Ascending aorta (tissue), 2 donors: ENCODE results near the gene LRRC8C. TPM values are rescaled to one million over a fixed set of nuclear protein-coding genes. Genes with fewer than 3 reads are reported as not detected.

ENCODE experiments used
- DNase-seq, 2 donors: peaks; one replicate each; pipeline ENCODE4 v3.0.0-alpha.2; 2019; ENCODE audit warnings: low spot score in 2 of 2
- H3K27ac ChIP-seq, 2 donors: fragments of 200-600 bp; sonication (generic); one replicate each; pipeline ENCODE4 v1.5.1; 2016 to 2017; ENCODE audit warnings: mild to moderate bottlenecking in 1 of 2
- H3K27me3 ChIP-seq: fragments of 200-600 bp; sonication (generic); one replicate; pipeline ENCODE4 v1.5.1; 2017
- H3K36me3 ChIP-seq, 2 donors: fragments of 200-600 bp; sonication (generic); one replicate each; pipeline ENCODE4 v1.5.1; 2016
- H3K4me1 ChIP-seq, 2 donors: fragments of 200-600 bp; sonication (generic); one replicate each; pipeline ENCODE4 v1.5.1; 2016 to 2017; ENCODE audit warnings: mild to moderate bottlenecking in 1 of 2
- H3K4me3 ChIP-seq, 2 donors: fragments of 200-600 bp; sonication (generic); one replicate each; pipeline ENCODE4 v1.5.1; 2016 to 2017; ENCODE audit warnings: mild to moderate bottlenecking in 1 of 2
- H3K9me3 ChIP-seq, 2 donors: fragments of 200-600 bp; sonication (generic); one replicate each; pipeline ENCODE4 v1.5.1; 2016
- intact Hi-C: fragments of 100-400 bp; cut with DNase I; formaldehyde crosslinking; loops from one replicate; pipeline ENCODE4 v1.15.1; 2023
- total RNA-seq: library from RNA; depleted of rRNA; stranded (reverse); fragments of >200 nt; gene quantifications from one replicate; pipeline ENCODE4 v1.1.0, GENCODE V29; 2016
- TF ChIP-seq, protein P1 (sequence below), 3 experiments: fragments of 200-600 bp in 2 of 3; fragments of 450-650 bp in 1 of 3; sonication (generic) in 2 of 3; IDR thresholded peaks; one replicate each; pipeline ENCODE4 v1.5.1; 2016 to 2019; ENCODE audit warnings: antibody characterized with exemption in 3 of 3, mild to moderate bottlenecking in 1 of 3, moderate library complexity in 1 of 3

Gene LRRC8C
- total RNA-seq, 1 donor from 2014 or later = 7.5 TPM

- Histone ChIP-seq H3K4me1 (no peaks in the 10 kb centered on the region), H3K27ac (no peak overlapping the region), H3K4me3 (no peak overlapping the region), H3K27me3 (no peaks in the 10 kb centered on the region), H3K36me3 (no peaks in the 10 kb centered on the region), H3K9me3 (no peaks in the 10 kb centered on the region)
- intact Hi-C loops = no loop called here
- TF ChIP-seq, protein P1, sequence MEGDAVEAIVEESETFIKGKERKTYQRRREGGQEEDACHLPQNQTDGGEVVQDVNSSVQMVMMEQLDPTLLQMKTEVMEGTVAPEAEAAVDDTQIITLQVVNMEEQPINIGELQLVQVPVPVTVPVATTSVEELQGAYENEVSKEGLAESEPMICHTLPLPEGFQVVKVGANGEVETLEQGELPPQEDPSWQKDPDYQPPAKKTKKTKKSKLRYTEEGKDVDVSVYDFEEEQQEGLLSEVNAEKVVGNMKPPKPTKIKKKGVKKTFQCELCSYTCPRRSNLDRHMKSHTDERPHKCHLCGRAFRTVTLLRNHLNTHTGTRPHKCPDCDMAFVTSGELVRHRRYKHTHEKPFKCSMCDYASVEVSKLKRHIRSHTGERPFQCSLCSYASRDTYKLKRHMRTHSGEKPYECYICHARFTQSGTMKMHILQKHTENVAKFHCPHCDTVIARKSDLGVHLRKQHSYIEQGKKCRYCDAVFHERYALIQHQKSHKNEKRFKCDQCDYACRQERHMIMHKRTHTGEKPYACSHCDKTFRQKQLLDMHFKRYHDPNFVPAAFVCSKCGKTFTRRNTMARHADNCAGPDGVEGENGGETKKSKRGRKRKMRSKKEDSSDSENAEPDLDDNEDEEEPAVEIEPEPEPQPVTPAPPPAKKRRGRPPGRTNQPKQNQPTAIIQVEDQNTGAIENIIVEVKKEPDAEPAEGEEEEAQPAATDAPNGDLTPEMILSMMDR (IDR thresholded peaks at IDR 0.05) = no peak
- DNase-seq = no peak
Observed at GRCh38 chr1:89687254-89687653, 54.3 kb downstream of the LRRC8C start.

DNA sequence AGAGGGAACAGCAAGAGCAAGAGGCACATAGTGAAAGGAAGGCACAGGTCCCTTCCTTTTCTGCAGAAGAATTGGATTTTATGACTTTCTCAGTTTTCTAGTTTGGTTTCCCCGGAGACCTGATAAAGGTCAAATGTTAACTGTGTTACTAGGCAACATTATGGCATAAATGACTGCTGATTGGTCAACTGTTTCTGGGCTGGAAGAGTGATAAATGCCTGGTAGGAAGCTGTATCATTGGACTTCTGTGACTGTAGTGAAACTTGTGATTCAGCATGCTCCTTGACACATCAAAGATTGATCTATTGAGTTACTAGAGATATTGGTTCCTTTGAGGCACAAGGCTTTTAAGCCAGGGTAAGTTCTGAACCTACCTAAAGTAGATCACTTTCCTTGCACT, 55.7 kb downstream of the LRRC8C start:
- H3K36me3 ChIP-seq = no peaks in the 10 kb centered on the region
- TF ChIP-seq, protein P1 (IDR thresholded peaks at IDR 0.05) = no peak

DNA sequence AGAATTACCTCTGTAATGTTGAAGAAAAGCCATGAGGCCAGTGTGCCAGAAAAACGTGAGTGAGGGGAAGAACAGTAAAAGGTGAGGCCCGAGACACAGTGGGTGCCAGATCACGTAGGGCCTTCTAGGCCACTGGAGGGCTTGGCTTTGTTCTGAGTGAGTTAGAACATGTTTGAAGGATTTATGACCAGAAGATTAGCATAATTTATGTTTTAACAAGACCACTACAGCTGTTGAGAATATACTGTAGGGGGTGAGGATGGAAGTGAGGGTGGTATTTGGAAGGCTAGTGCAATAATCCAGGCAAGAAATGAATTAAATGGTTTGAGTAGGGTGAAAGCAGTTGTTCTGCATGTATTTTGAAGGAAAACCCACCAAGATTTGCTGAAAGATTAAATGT, 56.3 kb downstream of the LRRC8C start:
- intact Hi-C loops = no loop called here
- no peak overlapping the region for H3K27ac ChIP-seq
- no peaks in the 10 kb centered on the region for H3K4me1 ChIP-seq
- no peaks in the 10 kb centered on the region for H3K9me3 ChIP-seq
- H3K4me3 ChIP-seq = no peak overlapping the region
- TF ChIP-seq, protein P1 (IDR thresholded peaks at IDR 0.05) = no peak
- DNase-seq = no peak
- no peaks in the 10 kb centered on the region for H3K27me3 ChIP-seq
- H3K36me3 ChIP-seq = no peaks in the 10 kb centered on the region

More for the DNA sequence above, 55.7 kb downstream of the LRRC8C start:
- Histone ChIP-seq H3K4me1 (no peaks in the 10 kb centered on the region), H3K9me3 (no peaks in the 10 kb centered on the region), H3K4me3 (no peak overlapping the region), H3K27ac (no peak overlapping the region), H3K27me3 (no peaks in the 10 kb centered on the region)
- no peak for DNase-seq
- intact Hi-C loops = no loop called here

DNA sequence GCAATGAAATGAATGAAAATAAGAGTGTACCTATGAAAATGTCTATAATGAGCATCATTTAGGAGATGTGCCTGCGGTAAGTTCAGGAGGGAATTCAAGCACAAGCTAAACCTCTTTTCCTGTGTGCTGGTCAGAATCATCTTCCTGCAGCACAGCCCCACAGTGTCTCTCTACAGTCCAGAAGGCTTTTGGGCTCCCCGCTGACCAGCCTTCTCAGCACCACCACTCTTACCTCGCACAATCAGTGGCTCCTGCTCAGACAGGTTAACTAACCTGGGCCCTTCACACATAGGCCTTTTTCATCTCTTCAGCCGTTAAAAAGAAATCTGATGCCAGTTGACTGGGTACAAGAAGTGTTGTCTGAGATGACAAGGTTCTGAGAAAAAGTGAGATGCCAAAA, 57.7 kb downstream of the LRRC8C start:
- TF ChIP-seq, protein P1 (IDR thresholded peaks at IDR 0.05) = no peak
- Histone ChIP-seq H3K4me1 (peaks cover 0 to 9% of the 10 kb centered on the region in 2 donors), H3K27ac (no peak overlapping the region), H3K36me3 (no peaks in the 10 kb centered on the region), H3K9me3 (no peaks in the 10 kb centered on the region), H3K27me3 (no peaks in the 10 kb centered on the region), H3K4me3 (no peak overlapping the region)
- intact Hi-C loops = no loop called here
- no peak for DNase-seq

- Histone ChIP-seq H3K4me3 (no peak overlapping the region), H3K36me3 (no peaks in the 10 kb centered on the region), H3K27ac (no peak overlapping the region), H3K27me3 (no peaks in the 10 kb centered on the region), H3K9me3 (no peaks in the 10 kb centered on the region), H3K4me1 (peaks cover 0 to 9% of the 10 kb centered on the region in 2 donors)
- intact Hi-C loops = no loop called here
- TF ChIP-seq, protein P1 (IDR thresholded peaks at IDR 0.05) = no peak
- DNase-seq = no peak
Observed at GRCh38 chr1:89692601-89693521, 59.9 kb downstream of the LRRC8C start.
